H4 (cell line): ENCODE data around the gene REEP1. TPM values are rescaled to one million over a fixed set of nuclear protein-coding genes. Genes with fewer than 3 reads are reported as not detected.

Experiments used
- DNase-seq: peaks from one replicate; pipeline ENCODE4 v3.0.0-alpha.2; 2015; ENCODE audit warnings: low spot score
- total RNA-seq: library from RNA; depleted of rRNA; stranded (reverse); fragments of >200 nt; shearing (Covaris generic); gene quantifications from 2 replicates; pipeline ENCODE4 v1.2.3, GENCODE V29; 2014; rRNA removed

REEP1 gene
- total RNA-seq: 1.6 and 1.8 TPM in 2 replicates

GRCh38 chr2:86337244-86337835 lies at the start of gene REEP1:
TSS of gene REEP1 (minus strand) at chr2:86337626. CDS start at chr2:86337510, 116 bp downstream.
- no peak for DNase-seq

GRCh38 chr2:86383844-86384243 lies 46.4 kb upstream of the REEP1 start:
- peak; percentile 72 for DNase-seq

DNA sequence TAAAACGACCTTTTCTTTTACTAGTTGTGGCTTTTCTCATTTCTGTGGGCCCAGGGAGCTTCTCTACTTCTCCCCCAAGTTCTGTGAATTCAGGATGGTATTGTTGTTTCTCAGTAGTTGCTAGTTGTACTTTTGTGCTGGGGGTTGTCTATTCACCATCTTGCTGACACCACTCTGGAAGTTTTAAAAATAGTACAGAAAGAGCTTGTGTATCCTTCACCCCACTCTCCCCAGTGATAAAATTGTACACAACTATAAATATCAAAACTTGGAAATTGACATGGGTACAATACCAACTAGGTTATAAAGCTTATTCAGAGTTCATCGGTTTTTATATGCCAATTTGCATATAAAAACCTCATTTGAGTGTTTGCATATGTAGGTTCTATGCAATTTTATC lies 45.3 kb upstream of the REEP1 start:
- DNase-seq: no peak

- DNase-seq: no peak
Observed at GRCh38 chr2:86382108-86382507, 44.7 kb upstream of the REEP1 start.

DNA sequence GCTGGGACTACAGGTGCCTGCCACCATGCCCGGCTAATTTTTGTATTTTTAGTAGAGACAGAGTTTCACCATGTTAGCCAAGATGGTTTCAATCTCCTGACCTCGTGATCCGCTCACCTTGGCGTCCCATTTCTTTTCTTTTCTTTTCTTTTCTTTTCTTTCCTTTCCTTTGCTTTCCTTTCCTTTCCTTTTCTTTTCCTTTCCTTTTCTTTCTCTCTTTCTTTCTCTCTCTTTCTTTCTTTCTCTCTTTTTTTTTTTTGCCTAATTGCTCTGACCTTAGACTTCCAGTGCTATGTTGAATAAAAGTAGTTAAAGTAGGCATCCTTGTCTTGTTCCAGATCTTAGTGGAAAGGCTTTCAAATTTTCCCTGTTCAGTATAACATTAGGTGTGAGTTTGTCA lies 41.0 kb upstream of the REEP1 start:
- no peak for DNase-seq

DNA sequence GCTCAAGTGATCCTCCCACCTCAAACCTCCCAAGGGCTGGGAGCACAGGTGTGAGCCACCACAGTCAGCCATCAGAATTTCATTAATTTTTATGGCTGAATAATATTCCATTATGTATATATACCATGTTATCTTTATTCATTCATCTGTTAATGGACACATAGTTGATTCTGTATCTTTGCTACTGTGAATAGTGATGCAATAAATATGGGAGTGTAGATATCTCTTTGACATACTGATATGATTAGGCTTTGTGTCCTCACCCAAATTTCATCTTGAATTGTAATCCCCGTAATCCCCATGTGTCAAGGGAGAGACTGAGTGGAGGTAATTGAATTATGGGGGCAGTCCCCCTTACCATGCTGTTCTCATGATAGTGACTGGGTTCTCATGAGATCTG lies 38.2 kb upstream of the REEP1 start:
- DNase-seq: no peak

- DNase-seq: peak; percentile 27
Observed at GRCh38 chr2:86372641-86373502, 35.4 kb upstream of the REEP1 start.

- DNase-seq: no peak
Observed at GRCh38 chr2:86372133-86372532, 34.7 kb upstream of the REEP1 start.

DNA sequence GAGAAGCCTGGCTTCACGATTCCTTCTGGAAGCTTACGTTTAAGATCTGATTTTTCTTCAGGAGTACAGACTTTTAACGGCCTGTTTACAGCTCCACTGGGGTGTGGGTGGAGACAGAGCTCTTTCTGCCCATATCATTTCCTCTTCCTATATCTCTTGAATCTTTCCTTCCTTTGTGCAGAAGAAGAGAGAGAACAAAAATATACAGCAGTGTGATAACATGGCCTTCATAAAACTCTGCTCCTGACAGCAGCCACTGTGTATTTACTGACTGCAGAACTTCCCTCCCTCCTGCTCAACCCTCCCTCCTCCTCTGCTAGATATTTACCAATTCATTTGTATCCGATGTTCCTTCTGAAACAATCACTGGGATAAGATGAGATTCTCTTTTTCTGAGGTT lies 34.1 kb upstream of the REEP1 start:
- DNase-seq: no peak

DNA sequence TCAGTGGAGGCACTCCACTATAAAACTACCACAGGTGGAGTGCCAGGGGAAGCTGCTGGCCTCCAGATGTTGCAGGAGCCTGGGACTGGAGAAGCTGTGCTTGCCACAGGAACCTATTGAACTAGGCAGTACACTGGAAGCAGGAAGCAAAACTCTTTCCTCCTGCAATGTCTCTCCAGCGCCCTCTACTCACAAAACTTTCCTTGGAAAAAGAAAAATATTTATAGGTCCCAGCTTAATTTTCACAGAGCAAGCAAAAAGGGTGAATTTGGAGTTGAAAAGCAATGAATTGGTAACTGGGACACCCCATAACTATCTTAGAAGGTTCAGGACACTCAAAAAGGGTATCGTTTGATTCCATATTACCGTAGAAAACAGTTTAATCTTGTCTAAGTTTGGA lies 33.2 kb upstream of the REEP1 start:
- no peak for DNase-seq

GRCh38 chr2:86368161-86368824 lies 30.9 kb upstream of the REEP1 start:
- DNase-seq: peak; percentile 27

GRCh38 chr2:86367499-86367777 lies 30.0 kb upstream of the REEP1 start:
- no peak for DNase-seq

DNA sequence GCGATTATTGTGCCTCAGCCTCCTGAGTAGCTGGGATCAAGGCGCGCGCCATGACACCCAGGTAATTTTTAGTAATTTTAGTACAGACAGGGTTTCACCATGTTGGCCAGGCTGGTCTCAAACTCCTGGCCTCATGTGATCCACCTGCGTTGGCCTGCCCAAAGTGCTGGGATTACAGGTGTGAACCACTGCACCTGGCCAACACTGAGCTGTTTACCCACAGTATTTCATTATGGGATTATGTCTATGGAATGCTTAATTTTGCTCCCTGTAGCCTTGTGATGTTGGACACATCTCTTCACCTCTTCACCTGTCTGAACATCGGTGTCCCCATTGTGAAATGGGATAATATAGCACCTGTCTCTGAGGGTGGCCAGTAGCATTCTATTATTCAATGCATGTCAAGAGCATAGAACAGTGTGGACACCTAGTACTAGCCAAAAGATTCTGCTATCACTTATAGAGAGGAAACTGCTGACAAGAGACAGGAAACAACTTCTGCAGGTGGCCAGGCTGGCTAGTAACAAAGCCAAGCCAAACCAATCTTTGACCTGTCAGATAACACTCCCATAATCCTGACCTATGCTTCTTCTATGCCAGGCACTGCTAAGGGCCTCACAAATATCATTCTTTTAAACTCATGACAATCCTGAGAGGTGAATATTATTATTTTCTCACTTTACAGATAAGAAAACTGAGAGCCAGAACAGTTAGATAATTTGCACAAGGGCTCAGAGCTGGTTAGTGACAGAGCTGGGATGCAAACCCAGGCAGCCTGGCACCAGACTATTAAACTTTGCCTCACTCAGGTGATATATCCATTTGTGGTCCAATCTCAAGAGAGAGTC lies 29.4 kb upstream of the REEP1 start:
- no peak for DNase-seq

DNA sequence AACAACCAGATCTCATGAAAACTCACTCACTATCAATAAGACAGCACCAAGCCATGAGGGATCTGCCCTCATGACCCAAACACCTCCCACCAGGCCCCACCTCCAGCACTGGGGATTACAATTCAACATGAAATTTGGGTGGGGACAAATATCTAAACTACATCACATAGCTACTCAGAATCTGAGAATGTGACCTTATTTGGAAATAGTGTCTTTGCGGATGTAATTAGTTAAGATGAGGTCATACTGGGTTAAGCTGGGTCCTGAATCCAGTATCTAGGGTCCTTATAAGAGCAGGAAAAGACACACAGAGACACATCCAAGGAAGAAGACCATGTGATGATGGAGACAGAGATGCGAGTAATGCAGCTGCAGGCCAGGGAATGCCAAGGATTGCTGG lies 27.5 kb upstream of the REEP1 start:
- no peak for DNase-seq

DNA sequence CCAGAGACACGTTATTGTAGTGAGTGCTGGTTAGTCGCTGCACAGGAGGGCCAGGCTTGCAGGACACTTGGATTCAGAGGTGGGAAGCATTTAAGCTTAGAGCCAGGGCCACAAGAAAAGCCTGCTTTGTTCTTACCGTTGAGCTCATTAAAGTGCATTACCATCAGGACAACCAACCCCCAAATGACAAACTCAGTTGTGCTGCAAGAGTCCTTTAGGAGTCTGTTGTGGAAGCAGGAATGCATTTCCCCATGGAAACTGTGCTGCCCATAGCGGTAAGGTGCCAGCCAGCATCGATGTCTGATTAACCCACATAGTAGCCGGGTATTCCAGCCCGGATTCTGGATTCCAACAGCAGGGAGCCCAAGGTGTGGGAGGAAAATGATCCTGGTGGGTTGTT lies 23.4 kb upstream of the REEP1 start:
- no peak for DNase-seq

- DNase-seq: no peak
Observed at GRCh38 chr2:86358957-86359356, 21.5 kb upstream of the REEP1 start.

- no peak for DNase-seq
Observed at GRCh38 chr2:86357392-86357963, 20.1 kb upstream of the REEP1 start.

- DNase-seq: no peak
Observed at GRCh38 chr2:86352727-86353221, 15.3 kb upstream of the REEP1 start.

DNA sequence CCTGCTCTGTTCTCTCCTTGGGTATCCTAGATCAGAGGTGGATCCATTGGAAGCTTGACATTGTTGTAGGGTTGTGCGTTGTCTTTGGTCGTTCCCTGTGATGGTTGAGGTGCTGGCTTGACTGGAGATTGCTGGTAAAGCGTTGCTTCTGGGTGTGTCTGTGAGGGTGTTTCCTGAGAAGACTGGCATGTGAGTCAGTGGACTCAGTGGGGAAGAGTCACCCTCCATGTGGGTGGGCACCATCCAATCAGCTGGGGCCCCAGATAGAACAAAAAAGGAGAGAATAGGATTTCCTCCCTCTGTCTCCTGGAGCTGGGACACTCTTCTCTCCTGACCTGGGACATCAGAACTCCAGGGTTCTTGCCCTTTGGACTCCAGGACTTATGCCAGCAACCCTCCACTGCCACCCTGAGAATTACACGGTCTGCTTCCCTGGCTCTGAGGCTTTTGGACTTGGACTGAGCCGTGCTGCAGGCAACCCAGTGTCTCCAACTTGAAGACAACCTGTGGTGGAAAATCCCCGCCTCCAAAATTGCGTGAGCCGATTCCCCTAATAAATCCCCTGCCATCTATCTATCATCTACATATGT lies 14.8 kb upstream of the REEP1 start:
- no peak for DNase-seq

DNA sequence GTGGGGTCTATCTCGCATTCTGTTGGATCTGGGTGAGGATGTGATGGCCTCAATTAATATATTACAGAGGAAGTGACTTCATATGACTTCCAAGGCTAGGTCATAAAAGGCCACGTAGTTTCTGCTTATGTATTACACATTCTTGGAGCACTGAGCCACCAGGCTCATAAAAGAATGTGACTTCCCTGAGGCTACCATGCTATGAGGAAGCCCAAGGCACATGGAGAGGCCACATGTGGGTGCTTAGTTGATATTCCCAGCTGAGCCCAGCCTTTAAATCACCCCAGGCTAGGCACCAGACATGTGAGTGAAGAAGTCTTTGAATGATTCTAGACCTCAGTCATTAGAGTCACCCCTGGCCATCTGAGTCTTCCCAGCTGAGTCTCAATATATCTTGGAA lies 13.3 kb upstream of the REEP1 start:
- no peak for DNase-seq

- no peak for DNase-seq
Observed at GRCh38 chr2:86347401-86347800, 10.0 kb upstream of the REEP1 start.
